ENCODE results near the gene AIRE.
"Not testable (repeated sequence)": the region's sequence is repeated elsewhere in the genome, so short reads cannot be mapped to it uniquely, and the experiment has no call there.

The AIRE gene

DNA sequence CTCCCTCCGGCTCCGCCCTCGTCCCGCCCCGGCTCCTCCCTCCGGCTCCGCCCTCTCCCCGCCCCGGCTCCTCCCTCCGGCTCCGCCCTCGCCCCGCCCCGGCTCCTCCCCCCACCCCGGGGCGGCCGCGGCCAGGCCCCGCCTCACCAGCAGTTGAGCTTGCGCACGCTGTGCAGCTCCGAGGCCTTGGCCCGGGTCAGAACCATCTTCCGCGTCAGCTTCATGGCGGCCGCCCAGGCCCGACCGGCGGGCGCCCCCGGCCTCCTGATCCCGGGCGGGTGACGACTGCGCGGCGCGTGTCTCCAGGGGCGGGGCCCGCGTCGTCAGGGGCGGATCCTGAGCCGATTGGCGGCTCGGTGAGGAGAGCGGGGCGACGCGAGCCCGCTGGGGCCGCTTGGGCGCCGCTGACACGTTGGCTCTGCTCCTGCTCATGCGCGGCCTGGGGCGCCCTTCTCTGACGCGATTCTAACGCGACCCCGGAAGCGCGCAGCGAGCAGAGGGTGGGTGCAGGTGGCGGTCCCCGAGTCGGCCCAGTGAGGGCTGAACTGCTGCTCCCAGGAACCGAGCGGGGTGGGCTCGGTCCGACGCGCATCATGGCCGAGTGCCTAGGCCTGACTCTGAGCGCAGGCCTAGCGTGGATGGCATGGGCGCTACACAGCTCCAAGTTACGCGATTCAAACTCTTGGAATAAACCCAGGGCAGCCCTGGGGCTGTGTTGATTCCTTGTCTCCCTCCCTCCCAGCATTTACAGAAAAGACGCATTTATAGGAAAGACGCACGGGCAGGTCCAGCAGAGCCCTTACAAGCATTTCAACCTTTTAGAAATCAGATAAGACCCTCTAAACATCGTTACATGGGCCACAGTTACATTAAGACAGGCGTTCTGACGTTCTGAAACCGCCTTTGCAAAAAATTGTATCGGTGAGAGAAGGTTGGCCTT lies 53.6 kb downstream of the AIRE start, which contains the start of gene CFAP410:
Gene CFAP410 (minus strand): TSS at position 420 of the 940 bp plus-strand sequence. CDS start 196 bp downstream, at position 224.
- DNase-seq = peak; percentile 96

DNA sequence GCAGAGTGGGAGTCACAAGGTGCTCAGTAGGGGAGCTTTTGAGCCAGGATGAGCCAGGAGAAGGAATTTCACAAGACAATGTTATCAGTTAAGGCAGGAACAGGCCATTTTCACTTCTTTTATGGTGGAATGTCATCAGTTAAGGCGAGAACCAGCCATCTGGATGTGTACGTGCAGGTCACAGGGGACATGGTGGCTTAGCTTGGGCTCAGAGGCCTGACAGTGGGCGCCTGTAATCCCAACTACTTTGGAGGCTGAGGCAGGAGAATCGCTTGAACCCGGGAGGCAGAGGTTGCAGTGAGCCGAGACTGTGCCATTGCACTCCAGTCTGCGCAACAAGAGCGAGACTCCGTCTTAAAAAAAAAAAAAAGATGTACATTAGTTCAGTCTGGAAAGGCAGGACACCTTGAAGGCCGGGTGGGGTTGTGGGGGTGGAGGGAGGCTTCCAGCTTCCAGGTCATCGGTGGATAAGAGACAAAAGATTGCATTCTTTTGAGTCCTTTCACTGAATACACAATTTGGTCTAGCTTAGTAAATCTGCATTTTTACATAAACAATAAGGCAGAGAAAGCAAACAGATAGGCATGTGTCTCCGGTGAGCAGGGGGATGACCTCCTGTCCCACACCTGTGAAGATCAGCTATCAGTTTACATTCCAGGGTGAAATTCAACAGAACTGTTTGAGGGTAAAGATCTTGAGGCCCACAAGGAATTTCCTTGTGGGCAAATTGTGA lies 56.2 kb downstream of the AIRE start:
- DNase-seq = not testable (repeated sequence)

DNA sequence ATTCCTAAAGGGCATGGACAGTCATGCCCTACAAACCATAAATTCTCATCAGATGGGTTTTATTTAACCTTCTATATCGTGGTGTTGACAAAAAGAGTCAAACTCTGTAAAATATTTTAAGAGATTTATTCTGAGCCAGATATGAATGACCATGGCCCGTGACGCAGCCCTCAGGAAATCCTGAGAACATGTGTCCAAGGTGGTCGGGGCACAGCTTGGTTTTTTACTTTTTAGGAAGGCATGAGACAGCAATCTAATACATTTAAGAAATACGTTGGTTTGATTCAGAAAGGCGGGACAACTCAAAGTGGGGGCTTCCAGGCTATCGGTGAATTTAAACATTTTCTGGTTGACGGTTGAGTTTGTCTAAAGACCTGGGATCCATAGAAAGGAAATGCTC lies 57.3 kb downstream of the AIRE start:
- DNase-seq = not testable (repeated sequence)

DNA sequence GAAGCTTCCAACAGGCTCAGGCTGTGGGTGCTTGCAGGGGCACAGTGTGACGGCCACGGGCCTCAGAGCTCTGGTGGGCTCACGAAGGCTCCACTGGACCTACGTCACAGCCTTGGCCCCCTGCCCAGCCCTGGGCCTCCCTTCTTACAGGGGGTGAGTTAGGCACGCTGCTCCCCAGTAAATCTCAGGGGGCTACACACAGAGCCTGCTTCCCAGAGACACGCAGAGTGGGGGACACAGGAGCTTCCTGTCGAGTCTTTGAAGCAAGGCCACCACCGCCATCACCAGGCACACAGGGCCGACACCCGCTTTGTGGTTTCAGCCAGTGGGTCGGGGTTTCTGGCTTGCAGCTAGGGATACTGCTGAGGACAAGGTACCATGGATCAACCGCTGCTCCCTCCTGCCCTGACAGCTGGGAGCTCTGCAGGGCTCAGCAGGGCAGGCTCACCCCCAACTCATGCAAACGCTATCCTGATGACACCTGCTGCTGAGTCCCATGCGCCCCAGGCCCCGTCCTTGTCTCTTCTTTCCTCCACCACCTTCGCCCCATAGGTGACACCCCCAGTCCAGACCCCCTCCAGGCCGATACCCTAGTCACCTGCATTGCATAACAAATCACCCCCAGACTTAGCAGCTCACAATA lies 59.0 kb downstream of the AIRE start:
- no peak for DNase-seq

DNA sequence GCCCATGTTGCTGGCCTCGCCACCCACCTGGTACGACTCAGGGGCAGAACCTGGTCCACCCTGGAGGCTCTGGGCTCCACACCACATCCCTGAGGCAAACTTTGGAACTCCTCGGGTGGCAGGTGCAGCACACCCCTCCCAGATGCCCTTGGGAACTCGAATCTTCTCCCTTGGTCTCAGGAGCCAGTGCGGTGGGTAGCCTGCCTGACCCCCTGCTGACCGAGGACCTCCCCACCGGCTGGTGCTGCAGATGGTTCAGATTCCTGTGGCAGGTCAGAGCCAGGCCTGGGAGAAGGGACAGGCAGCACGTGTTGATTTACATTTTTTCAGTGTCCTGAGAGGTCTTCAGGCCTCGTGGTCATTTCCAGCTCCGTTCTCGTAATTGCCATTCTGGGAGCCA lies 59.8 kb downstream of the AIRE start:
- DNase-seq = no peak

DNA sequence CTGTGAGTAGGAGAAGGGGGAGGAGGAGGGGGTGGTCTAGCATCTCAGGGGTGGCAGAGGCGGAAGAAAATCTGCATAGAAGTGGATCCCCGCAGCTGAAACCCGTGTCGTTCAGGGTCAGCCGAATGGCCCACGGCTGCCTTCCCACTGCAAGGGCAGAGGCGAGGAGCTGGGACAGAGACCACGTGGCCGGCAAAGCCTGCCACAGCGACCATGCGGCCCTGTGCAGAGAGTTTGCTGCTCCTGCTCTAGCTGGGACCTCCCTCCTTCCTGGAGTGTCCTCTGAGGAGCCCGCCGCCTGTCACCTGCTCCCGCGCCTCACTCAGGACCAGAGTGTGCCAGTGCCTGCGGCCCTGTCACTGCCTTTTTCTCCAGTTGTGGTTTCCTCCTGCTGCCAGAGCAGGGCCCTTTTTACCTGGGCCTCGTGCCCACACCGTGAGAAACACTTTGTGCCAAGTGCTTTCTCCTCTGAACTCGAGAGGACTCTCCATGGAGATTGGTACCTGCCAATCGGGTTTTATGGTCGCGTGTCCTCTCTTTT lies 62.3 kb downstream of the AIRE start:
- no peak for DNase-seq
